HuH-7 (cell line): Measurements from ENCODE around the gene FIGLA.
"Not testable (repeated sequence)": the region's sequence is repeated elsewhere in the genome, so short reads cannot be mapped to it uniquely, and the experiment has no call there.

Experiments used
- DNase-seq: peaks from one replicate; pipeline ENCODE4 v3.0.0; 2011; ENCODE audit warnings: low spot score

The FIGLA gene

DNA sequence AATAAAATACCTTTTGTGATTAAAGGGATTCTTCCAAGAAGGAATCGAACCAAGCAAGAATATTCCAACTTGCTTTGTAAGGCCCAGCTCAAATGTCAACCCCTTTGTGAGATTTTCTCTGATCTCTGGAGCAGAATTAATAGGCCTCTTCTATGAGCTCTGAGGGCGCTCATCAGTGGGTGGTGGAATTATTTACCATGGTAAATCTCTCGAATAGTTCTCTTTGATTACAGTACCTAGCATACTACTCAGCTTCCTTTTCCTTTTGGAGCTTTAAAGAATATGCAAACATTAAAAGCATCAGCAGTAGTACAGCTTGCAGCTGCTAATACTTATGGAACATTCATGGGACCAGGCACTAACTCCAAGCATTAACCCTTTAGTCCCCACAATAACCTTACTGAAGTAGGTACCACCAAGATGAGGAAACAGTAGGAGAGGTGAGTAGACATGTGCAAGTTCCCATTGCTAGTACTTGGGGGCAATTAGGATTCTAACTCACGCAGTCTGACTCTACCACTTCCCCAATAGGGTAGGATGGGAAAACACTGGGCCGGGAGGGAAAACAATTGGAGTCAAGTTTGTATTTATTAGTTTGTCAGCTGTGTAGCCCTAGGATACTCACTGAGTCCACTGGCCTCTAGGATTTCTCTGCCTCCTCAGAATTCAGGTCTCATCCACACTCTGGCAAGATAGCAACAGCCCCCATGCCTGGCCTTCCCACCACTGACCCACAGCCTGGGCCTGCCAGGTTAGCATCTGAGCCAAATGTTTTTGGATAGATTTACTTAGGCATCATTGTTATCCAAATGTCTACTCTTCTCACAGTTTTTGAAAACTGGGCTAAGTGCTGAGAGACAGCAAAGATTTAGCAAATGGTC, 44.1 kb downstream of the FIGLA start:
- no peak for DNase-seq

DNA sequence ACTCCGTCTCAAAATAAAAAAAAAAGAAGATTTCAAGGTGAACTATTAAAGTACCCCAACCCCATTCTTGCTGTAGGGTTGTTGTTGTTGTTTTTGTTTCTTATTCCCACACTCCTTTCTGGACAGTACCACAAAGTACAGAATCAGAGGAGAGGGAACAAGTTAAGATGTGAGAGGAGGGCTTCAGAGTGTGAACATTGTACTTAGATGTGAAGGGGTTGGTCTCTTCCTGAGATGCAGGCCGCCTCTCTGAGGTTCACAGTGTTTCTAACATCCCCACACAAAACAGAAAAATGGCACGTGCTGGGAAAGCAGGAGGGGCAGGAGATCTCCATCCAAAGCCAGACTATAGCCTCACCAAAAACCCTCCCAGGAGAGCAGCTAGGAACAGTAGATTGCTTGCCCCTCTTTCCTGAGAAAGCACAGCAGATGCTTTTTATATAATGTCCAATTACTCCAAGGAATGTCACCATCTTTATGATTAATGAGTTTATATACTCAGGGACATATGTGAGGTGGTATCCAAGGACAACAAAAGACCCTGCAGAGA, 45.1 kb downstream of the FIGLA start:
- no peak for DNase-seq

DNA sequence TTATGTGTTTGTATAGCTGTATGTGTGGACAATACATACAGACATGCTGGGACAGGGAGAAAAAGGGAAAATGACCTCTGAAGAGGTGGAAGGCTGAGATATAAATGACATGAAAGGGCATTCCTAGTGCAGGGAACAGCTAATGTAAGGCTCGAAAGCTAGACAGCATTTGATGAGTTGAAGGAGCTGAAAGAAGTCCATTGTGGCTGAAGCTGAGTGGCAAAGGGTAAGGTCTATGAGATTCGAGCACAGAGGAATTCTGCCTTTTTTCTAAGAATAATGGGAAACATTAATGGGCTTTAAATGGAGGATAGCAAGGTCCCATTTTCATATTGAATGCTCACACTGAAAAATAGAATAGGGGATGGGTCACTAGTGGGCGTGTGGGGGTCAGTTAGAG, 46.0 kb downstream of the FIGLA start:
- DNase-seq, result no peak

DNA sequence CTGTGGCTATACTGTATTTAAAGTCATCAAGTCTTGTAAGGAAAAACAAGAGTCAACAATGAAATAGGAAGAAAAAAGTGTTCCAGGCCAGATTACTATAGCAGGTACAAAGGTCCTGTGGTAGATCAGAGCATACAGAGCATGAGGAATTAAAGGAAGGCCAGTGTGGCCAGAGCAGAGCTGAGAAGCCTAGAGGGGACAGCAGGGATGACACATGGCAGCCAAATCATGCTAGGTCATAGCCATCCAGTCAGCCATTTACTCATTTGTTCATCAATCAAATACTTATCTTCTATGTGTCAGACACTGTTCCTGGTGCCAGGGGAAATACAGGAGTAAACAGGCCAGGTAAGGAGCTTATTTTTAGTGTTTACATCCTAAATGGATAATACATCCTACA, 46.8 kb downstream of the FIGLA start:
- no peak for DNase-seq

DNA sequence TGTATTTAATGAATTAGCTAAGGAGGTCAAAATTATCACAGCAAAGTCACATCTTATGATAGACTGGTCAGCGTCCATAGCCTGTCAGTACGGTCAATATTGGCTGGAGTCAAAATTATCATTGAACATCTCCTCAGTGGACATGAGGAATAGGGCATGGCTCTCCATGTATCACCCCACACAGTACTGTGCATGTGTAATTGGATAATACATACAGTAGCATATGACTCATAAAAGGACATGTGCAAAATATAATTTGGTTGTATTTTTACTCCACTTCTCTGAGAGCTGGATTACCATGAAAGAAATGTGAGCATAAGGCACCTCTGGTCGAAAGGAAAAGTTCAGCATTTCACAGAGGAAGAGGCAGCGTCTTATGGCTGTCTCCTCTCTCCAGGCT, 47.4 kb downstream of the FIGLA start:
- DNase-seq, result no peak

DNA sequence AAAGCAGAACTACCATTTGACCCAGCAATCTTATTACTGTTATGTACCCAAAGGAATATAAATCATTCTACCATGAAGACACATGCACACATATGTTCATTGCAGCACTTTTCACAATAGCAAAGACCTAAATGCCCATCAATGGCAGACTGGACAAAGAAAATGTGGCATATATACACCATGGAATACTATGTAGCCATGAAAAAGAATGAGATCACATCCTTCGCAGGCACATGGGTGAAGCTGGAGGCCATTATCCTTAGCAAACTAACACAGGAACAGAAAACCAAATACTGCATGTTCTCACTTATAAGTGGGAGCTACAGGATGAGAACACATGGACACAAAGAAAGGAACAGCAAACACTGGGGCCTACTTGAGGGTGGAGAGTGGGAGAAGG, 51.0 kb downstream of the FIGLA start:
- DNase-seq, result not testable (repeated sequence)

DNA sequence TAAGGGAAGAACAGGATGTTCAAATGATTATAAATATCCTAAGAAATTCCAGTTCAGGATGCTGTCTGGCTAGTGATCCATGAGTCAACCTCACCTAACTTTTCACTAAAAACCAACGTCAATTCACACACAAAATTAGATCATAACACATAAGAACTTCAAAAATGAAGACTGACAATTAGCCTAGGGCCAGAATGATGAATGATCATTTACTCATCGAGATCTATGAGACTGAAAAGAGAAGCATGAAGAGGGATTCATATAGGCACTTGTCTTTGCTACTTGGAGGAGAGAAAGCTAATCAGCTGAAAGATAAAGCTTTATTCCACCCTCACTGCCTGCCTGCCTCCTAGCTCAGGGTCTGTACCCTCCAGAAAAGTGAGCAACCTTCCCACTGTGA, 52.3 kb downstream of the FIGLA start:
- no peak for DNase-seq

DNA sequence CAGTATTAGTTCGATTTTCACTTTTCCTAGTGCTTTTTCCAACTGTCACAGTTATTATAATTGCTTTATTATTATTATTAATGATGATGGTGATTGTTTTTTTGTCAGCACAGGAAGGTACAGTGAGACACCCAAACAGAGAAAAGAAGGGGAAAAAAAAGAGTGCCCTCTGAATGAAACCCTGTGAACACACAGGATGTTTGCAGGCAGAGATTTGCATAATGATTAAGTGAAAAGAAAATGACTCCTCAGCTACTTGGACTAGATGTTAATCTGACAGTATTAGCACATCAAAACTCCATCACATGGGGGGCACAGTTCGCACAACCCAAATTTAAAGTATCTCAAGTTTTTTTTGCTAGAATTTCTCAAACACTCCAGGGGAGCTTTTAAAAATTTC, 55.4 kb downstream of the FIGLA start:
- DNase-seq, result no peak

DNA sequence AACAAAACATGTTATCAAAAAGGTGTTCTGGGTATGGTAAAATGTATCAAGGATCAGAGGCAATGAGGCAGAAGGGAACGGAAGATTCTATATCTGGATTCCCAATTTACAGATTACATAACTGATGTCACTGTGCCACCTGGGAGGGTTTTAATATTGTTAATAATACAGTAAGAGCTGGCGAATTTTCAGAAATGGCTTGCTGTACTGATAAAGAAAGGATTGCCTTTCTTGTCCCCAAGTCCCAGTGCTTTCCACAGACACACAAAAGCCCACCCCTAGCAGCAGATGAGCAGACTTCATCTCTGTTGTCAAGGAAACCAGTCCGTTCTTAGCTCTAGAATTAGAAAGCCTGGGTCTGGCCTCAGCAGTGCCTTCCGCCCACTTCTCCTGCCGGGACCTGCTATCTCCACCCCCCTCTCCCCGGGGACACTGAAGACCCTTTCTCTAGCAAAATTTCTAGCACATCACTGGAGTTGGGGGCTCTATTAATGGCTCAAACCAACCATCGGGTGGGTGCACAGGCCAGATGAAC, 56.7 kb downstream of the FIGLA start:
- DNase-seq, result no peak

DNA sequence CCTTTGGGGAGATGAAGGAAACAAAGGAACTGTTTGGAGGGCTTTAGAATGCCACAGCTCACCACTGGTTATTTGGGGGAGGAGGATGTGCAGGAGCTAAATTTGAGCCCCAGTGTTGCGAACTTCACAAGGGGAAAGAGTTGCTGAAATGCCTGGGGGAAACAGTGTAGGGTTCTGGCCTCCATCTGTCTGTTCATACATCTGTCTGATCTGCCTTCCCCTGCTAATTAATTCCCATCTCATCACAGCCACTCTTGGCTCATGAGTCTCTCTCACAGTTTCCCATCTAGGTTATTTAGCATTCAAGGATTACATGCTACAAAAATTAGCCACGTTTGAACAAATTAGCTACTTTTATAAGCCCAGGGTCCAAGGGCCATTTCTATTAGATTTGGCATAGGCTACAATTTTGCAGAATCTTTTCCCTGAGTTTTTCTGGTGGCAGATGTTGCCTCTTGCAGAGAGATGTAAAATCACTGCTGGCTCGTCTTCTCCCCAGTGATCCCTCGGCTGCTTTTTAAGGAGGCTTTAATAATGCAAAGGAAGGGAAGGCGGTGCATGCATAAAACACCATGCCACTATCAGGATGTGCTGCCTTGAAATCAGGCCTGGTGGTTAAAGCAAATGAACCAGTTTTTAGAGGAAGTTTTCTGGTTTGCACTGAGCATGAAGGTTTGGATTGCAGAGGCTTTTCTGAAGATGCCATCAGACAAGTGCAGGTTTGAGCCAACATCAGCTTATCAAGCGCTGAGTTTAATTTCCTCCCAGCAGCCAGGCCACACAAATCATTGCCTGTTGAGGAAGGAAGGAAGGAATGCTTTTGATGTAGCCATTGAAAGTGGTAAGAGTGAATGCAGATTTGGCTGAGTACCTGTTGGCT, 57.4 kb downstream of the FIGLA start:
- no peak for DNase-seq

DNA sequence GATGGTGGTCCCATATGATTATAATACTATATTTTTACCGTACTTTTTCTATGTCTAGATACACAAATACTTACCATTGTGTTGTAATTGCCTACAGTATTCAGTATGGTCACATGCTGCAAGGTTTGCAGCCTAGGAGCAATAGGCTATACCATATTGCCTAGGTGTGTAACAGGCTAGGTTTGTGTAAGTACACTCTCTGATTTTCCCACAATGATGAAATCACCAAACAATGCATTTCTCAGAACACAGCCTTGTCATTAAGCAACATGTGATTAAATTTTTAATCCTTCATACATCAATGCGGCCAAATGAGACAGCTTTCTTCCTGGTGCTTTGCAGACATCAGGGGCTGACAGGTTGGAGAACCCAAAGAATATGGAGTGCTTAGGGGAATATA, 59.7 kb downstream of the FIGLA start:
- DNase-seq, result no peak

DNA sequence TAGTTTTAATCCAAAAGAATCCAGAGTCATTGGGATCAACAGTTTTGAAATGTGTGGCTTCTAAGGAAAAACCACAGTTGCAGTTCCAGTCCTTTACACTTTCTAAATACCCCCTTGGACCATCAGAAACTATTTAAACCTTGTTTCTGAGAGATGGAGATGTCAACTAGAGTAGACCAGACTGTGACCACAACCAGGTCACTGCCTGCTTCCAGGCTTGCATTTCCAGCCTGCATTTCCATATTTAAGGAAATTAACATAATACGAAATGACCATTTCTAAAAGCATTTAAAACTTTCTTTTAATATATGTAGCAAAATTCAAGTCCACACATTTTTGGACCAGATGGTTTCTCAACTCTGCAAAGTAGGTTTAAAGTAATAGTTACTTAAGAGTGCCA, 60.8 kb downstream of the FIGLA start:
- DNase-seq, result no peak

DNA sequence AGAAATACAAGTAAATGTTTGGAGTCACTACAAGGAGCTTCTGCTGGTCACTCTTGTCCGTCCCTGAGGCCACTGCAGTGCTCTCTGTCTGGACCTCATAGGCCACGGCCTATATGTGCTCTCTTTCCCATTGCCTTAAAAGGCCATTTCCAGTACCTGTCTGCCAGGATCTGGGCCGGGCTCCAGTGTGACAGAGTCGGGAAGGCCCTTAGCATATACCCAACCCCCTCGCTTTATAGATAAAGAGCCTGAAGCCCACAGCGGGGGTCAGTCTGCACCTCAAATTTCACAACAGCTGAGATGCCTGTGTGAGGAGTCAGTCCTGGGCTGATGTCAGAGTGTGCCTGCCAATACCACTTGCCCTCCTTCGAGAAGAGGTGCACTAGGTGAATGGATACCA, 62.3 kb downstream of the FIGLA start:
- DNase-seq, result no peak
